ENCODE data around the gene KLK14. TPM values are rescaled to one million over a fixed set of nuclear protein-coding genes. Genes with fewer than 3 reads are reported as not detected.

The KLK14 gene
- polyA plus RNA-seq, 3 donors from 2014 or later, result not detected

- Mint-ChIP-seq H3K9me3 (peaks cover 3 to 15% (median 8%) of the 10 kb centered on the region in 6 donors), H3K4me1 (peaks cover under 1 to 3% of the 10 kb centered on the region in 2 donors), H3K36me3 (peaks cover 0 to 4% (median 3%) of the 10 kb centered on the region in 3 donors), H3K27ac (no peak overlapping the region), H3K27me3 (ENCODE audit: low read depth in 3 of 3) (peaks cover 7 to 19% (median 8%) of the 10 kb centered on the region in 3 donors), H3K4me3 (no peak overlapping the region)
- DNase-seq, result no peak
These were observed 12.2 kb downstream of the KLK14 start for GRCh38 chr19:51070334-51071094.

GRCh38 chr19:51066393-51067186 lies 16.1 kb downstream of the KLK14 start:
- peaks cover 5 to 6% of the 10 kb centered on the region in 2 donors for H3K4me1 Mint-ChIP-seq
- peak overlapping the region in 2 of 5 donors; percentile 12 to 13 for H3K4me3 Mint-ChIP-seq
- no peaks in the 10 kb centered on the region for H3K9me3 Mint-ChIP-seq

GRCh38 chr19:51065221-51065960 lies 17.3 kb downstream of the KLK14 start:
- H3K36me3 Mint-ChIP-seq, result peaks cover 0 to 6% (median 4%) of the 10 kb centered on the region in 3 donors
- H3K4me1 Mint-ChIP-seq, result peaks cover 5 to 6% of the 10 kb centered on the region in 2 donors
- no peak for DNase-seq
- peak overlapping the region in 1 of 6 donors; percentile 50 for H3K27ac Mint-ChIP-seq
- no peaks in the 10 kb centered on the region for H3K9me3 Mint-ChIP-seq
- peak overlapping the region; percentile 67 to 84 (median 76) for H3K4me3 Mint-ChIP-seq
- peaks cover 13 to 23% (median 14%) of the 10 kb centered on the region in 3 donors for H3K27me3 Mint-ChIP-seq (ENCODE audit: low read depth in 3 of 3)

More at GRCh38 chr19:51066393-51067186, 16.1 kb downstream of the KLK14 start:
- no peak for DNase-seq
- Mint-ChIP-seq H3K27ac (no peak overlapping the region), H3K36me3 (no peaks in the 10 kb centered on the region), H3K27me3 (ENCODE audit: low read depth in 3 of 3) (peaks cover 8 to 16% (median 9%) of the 10 kb centered on the region in 3 donors)

GRCh38 chr19:51064534-51065220 lies 18.0 kb downstream of the KLK14 start, which contains the start of gene KLK13:
TSS of gene KLK13 (minus strand) at chr19:51065092. CDS start at chr19:51065067, 25 bp downstream.
- H3K4me1 Mint-ChIP-seq, result peaks cover 5 to 6% of the 10 kb centered on the region in 2 donors
- DNase-seq, result no peak
- no peaks in the 10 kb centered on the region for H3K9me3 Mint-ChIP-seq
- H3K4me3 Mint-ChIP-seq, result peak within 1 kb of the TSS; percentile 67 to 84 (median 76)
- H3K36me3 Mint-ChIP-seq, result peaks cover 0 to 6% (median 4%) of the 10 kb centered on the region in 3 donors
- H3K27me3 Mint-ChIP-seq (ENCODE audit: low read depth in 3 of 3), result peaks cover 13 to 25% (median 14%) of the 10 kb centered on the region in 3 donors
- peak within 1 kb of the TSS in 1 of 6 donors; percentile 50 for H3K27ac Mint-ChIP-seq

DNA sequence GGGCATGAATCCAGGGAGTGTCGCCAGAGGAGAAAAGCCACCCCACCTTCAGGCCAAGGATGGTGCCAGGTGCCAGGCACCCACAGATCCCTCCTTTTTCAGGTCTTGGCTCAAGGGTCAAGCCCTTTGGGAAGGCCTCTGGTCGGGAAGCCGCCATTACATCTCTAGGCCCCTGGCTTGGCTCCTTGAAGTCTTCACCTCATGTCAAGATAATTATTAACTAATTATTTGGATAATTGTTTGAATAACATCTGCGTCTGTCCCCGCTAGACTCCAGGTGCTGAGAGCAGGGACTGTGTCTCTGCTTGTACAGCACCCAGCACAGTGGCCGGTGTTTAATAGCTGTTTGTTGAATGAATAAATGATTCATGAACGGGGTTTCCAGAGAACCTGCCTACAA lies 19.0 kb downstream of the KLK14 start:
- DNase-seq, result no peak
- Mint-ChIP-seq H3K27me3 (ENCODE audit: low read depth in 3 of 3) (peaks cover 13 to 26% (median 16%) of the 10 kb centered on the region in 3 donors), H3K9me3 (no peaks in the 10 kb centered on the region), H3K27ac (no peak overlapping the region), H3K36me3 (peaks cover 0 to 6% (median 4%) of the 10 kb centered on the region in 3 donors), H3K4me3 (peak overlapping the region in 3 of 5 donors; percentile 41 to 68 (median 44)), H3K4me1 (peaks cover 5 to 6% of the 10 kb centered on the region in 2 donors)

- H3K4me1 Mint-ChIP-seq, result peaks cover 3 to 6% of the 10 kb centered on the region in 2 donors
- no peak for DNase-seq
- no peak overlapping the region for H3K4me3 Mint-ChIP-seq
- peaks cover 12 to 21% (median 17%) of the 10 kb centered on the region in 3 donors for H3K27me3 Mint-ChIP-seq (ENCODE audit: low read depth in 3 of 3)
- H3K9me3 Mint-ChIP-seq, result no peaks in the 10 kb centered on the region
- no peak overlapping the region for H3K27ac Mint-ChIP-seq
- H3K36me3 Mint-ChIP-seq, result peaks cover 0 to 6% (median 4%) of the 10 kb centered on the region in 3 donors
These were observed 21.7 kb downstream of the KLK14 start for GRCh38 chr19:51060973-51061372.

DNA sequence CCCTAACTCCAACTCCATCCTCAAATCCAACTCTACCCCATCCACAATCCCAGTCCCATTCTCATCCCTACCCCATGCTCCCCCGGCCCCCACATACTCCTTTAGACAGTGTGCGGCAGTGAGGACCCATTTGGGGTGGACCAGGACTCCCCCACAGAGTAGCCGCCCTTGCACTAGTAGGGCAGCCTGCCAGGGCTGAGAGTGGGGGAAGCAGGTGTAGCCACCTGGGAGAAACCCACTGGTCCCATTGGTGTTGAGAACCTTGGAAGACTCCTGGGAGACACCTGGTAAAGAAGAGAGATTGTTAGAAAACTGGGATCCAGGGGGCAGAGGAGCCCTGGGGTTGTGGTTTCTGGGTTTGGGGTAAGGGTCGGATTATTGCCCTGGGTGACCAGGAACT lies 22.4 kb downstream of the KLK14 start:
- DNase-seq, result no peak
- Mint-ChIP-seq H3K36me3 (peaks cover 0 to 6% (median 4%) of the 10 kb centered on the region in 3 donors), H3K27me3 (ENCODE audit: low read depth in 3 of 3) (peaks cover 11 to 18% (median 14%) of the 10 kb centered on the region in 3 donors), H3K4me1 (peaks cover 2 to 4% of the 10 kb centered on the region in 2 donors), H3K9me3 (no peaks in the 10 kb centered on the region), H3K4me3 (no peak overlapping the region), H3K27ac (no peak overlapping the region)

GRCh38 chr19:51059715-51060114 lies 23.0 kb downstream of the KLK14 start:
- Mint-ChIP-seq H3K9me3 (no peaks in the 10 kb centered on the region), H3K27ac (no peak overlapping the region), H3K36me3 (peaks cover 0 to 6% (median 4%) of the 10 kb centered on the region in 3 donors), H3K4me3 (no peak overlapping the region), H3K27me3 (ENCODE audit: low read depth in 3 of 3) (peaks cover 10 to 16% (median 14%) of the 10 kb centered on the region in 3 donors), H3K4me1 (no peaks in the 10 kb centered on the region)
- DNase-seq, result no peak

- no peaks in the 10 kb centered on the region for H3K36me3 Mint-ChIP-seq
- DNase-seq, result no peak
- H3K27me3 Mint-ChIP-seq (ENCODE audit: low read depth in 3 of 3), result peaks cover 5 to 24% (median 6%) of the 10 kb centered on the region in 3 donors
- no peak overlapping the region for H3K4me3 Mint-ChIP-seq
- H3K9me3 Mint-ChIP-seq, result no peaks in the 10 kb centered on the region
- no peaks in the 10 kb centered on the region for H3K4me1 Mint-ChIP-seq
- H3K27ac Mint-ChIP-seq, result no peak overlapping the region
These were observed 26.8 kb downstream of the KLK14 start for GRCh38 chr19:51055866-51056265.

DNA sequence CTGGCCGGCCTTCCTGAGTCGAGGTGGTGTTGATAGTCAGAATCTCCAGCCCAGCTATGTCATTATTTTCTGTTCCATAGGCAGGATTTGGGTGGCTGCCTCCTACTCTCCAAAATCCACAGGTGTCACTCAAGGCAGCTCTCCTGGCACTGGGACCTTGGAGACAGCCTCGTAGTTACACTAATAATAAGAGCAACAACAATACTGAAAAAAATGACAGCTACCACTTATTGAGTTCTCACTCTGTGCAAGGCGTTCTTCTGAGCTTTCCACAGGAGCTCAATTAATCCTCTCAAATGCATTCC lies 35.7 kb downstream of the KLK14 start:
- Mint-ChIP-seq H3K4me1 (no peaks in the 10 kb centered on the region), H3K4me3 (no peak overlapping the region), H3K27ac (no peak overlapping the region), H3K27me3 (ENCODE audit: low read depth in 3 of 3) (peaks cover 5 to 14% (median 9%) of the 10 kb centered on the region in 3 donors), H3K9me3 (peaks cover 0 to 7% (median 0%) of the 10 kb centered on the region in 6 donors), H3K36me3 (peaks cover 0 to 3% (median 3%) of the 10 kb centered on the region in 3 donors)
- no peak for DNase-seq

DNA sequence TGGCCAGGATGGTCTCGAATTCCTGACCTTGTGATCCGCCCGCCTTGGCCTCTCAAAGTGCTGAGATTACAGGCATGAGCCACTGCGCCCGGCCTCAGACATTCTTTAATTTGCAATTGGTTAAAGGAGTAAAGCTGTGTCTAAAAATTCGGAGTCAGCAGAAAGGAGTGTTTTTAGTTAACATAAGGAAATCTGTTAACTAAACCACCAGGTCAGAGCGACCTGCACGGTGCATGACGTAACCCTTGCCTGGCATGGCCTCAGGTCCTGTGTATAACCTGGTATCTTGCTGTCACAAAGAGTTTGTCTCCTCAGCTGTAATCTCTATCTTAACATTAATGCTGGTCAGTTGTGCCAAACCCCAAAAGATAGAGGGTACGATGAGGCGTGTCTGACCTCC lies 38.4 kb downstream of the KLK14 start:
- Mint-ChIP-seq H3K4me1 (no peaks in the 10 kb centered on the region), H3K36me3 (peaks cover 0 to 3% (median 0%) of the 10 kb centered on the region in 3 donors), H3K4me3 (no peak overlapping the region), H3K9me3 (peaks cover 0 to 4% (median 0%) of the 10 kb centered on the region in 6 donors), H3K27me3 (ENCODE audit: low read depth in 3 of 3) (peaks cover 5 to 7% (median 6%) of the 10 kb centered on the region in 3 donors), H3K27ac (no peak overlapping the region)
- no peak for DNase-seq

GRCh38 chr19:51043497-51043896 lies 39.2 kb downstream of the KLK14 start:
- no peak for DNase-seq
- Mint-ChIP-seq H3K36me3 (peaks cover 0 to 3% (median 0%) of the 10 kb centered on the region in 3 donors), H3K9me3 (no peaks in the 10 kb centered on the region), H3K27me3 (ENCODE audit: low read depth in 3 of 3) (peaks cover 2 to 5% (median 3%) of the 10 kb centered on the region in 3 donors), H3K4me3 (no peak overlapping the region), H3K27ac (no peak overlapping the region), H3K4me1 (no peaks in the 10 kb centered on the region)

GRCh38 chr19:51040151-51040550 lies 42.5 kb downstream of the KLK14 start:
- no peak for DNase-seq
- Mint-ChIP-seq H3K36me3 (no peaks in the 10 kb centered on the region), H3K27ac (no peak overlapping the region), H3K4me1 (no peaks in the 10 kb centered on the region), H3K9me3 (no peaks in the 10 kb centered on the region), H3K27me3 (ENCODE audit: low read depth in 3 of 3) (peaks cover 2 to 6% (median 3%) of the 10 kb centered on the region in 3 donors), H3K4me3 (no peak overlapping the region)
